CD14-positive monocyte (primary cell): ENCODE measurements around the gene SCP2. TPM values are rescaled to one million over a fixed set of nuclear protein-coding genes. Genes with fewer than 3 reads are reported as not detected.

Experiments used
- DNase-seq, 3 donors: peaks; one replicate each; pipeline ENCODE4 v3.0.0-alpha.2; 2011 to 2022
- H2AFZ ChIP-seq: 2 replicates; pipeline ENCODE4 v1.6.0; 2012; ENCODE audit warnings: mild to moderate bottlenecking, low read depth, low read length, inconsistent platforms; ENCODE audit not compliant: insufficient read depth, poor library complexity, severe bottlenecking
- H3K27ac ChIP-seq, 2 donors: 1 replicate in 1 of 2; 2 replicates in 1 of 2; pipeline ENCODE4 v1.5.1; 2012 to 2013; ENCODE audit warnings: low read length in 2 of 2, control low read depth in 1 of 2, inconsistent platforms in 1 of 2, low read depth in 1 of 2, mild to moderate bottlenecking in 1 of 2
- H3K27me3 ChIP-seq, 2 donors: one replicate each; pipeline versions ENCODE4 v1.6.0 to v1.6.1; 2011 to 2013; ENCODE audit warnings: low read length in 2 of 2; ENCODE audit not compliant: control insufficient read depth in 2 of 2, insufficient read depth in 2 of 2
- H3K36me3 ChIP-seq, 2 donors: replicated peaks in 1 of 2; 1 replicate in 1 of 2; 2 replicates in 1 of 2; pipeline versions ENCODE4 v1.5.1 to v1.6.1; 2012 to 2013; ENCODE audit warnings: low read length in 2 of 2, control low read depth in 1 of 2, inconsistent platforms in 1 of 2, mild to moderate bottlenecking in 1 of 2; ENCODE audit not compliant: insufficient read depth in 2 of 2, control insufficient read depth in 1 of 2
- H3K4me1 ChIP-seq, 2 donors: 1 replicate in 1 of 2; 2 replicates in 1 of 2; pipeline versions ENCODE4 v1.5.1 to v1.6.1; 2012 to 2013; ENCODE audit warnings: low read length in 2 of 2, control low read depth in 1 of 2, inconsistent platforms in 1 of 2, mild to moderate bottlenecking in 1 of 2, moderate library complexity in 1 of 2; ENCODE audit not compliant: insufficient read depth in 2 of 2, control insufficient read depth in 1 of 2
- H3K4me2 ChIP-seq: replicated peaks from 2 replicates; pipeline ENCODE3; 2012; ENCODE audit warnings: low read length, moderate library complexity, mild to moderate bottlenecking; ENCODE audit not compliant: poor library complexity, severe bottlenecking; ENCODE audit errors: extremely low read depth
- H3K4me3 ChIP-seq, 3 experiments: fragments of 200-600 bp in 1 of 3; sonication (generic) in 1 of 3; replicated peaks in 1 of 3; 1 replicate in 2 of 3; 2 replicates in 1 of 3; pipeline ENCODE4 v1.5.1; 2011 to 2013; ENCODE audit warnings: low read length in 3 of 3, mild to moderate bottlenecking in 3 of 3, control low read depth in 2 of 3, low read depth in 2 of 3, inconsistent platforms in 1 of 3, moderate library complexity in 1 of 3
- H3K79me2 ChIP-seq: 2 replicates; pipeline ENCODE4 v1.6.0; 2012; ENCODE audit warnings: mild to moderate bottlenecking, control low read depth, inconsistent platforms, low read length, moderate library complexity; ENCODE audit not compliant: insufficient read depth
- H3K9ac ChIP-seq: 2 replicates; pipeline ENCODE4 v1.6.0; 2017; ENCODE audit warnings: low read length, mild to moderate bottlenecking; ENCODE audit not compliant: insufficient read depth, poor library complexity, severe bottlenecking
- H3K9me3 ChIP-seq, 2 donors: replicated peaks in 1 of 2; 1 replicate in 1 of 2; 2 replicates in 1 of 2; pipeline versions ENCODE4 v1.5.1 to v1.6.1; 2012 to 2013; ENCODE audit warnings: low read length in 2 of 2, control low read depth in 1 of 2; ENCODE audit not compliant: control insufficient read depth in 1 of 2, insufficient read depth in 1 of 2
- H4K20me1 ChIP-seq: 2 replicates; pipeline ENCODE4 v1.6.0; 2012; ENCODE audit warnings: mild to moderate bottlenecking, low read length, control low read depth, moderate library complexity; ENCODE audit not compliant: insufficient read depth
- H3K27ac Mint-ChIP-seq, 7 donors: one replicate each; pipeline ENCODE4 v1.8.0; 2020; ENCODE audit warnings: mild to moderate bottlenecking in 7 of 7, mixed read lengths in 7 of 7, moderate library complexity in 6 of 7, inconsistent platforms in 2 of 7
- H3K27me3 Mint-ChIP-seq, 3 donors: one replicate each; pipeline ENCODE4 v1.8.0; 2021 to 2022; ENCODE audit warnings: low read depth in 3 of 3, mild to moderate bottlenecking in 3 of 3, mixed read lengths in 3 of 3, moderate library complexity in 3 of 3, inconsistent platforms in 1 of 3
- H3K36me3 Mint-ChIP-seq, 2 donors: one replicate each; pipeline ENCODE4 v1.8.0; 2020; ENCODE audit warnings: mixed read lengths in 2 of 2, inconsistent platforms in 1 of 2, mild to moderate bottlenecking in 1 of 2
- H3K4me1 Mint-ChIP-seq: one replicate; pipeline ENCODE4 v1.8.0; 2020; ENCODE audit warnings: mild to moderate bottlenecking, mixed read lengths
- H3K4me3 Mint-ChIP-seq, 2 donors: one replicate each; pipeline ENCODE4 v1.8.0; 2020; ENCODE audit warnings: mild to moderate bottlenecking in 2 of 2, mixed read lengths in 2 of 2, moderate library complexity in 1 of 2
- H3K9me3 Mint-ChIP-seq, 7 donors: one replicate each; pipeline ENCODE4 v1.8.0; 2020 to 2022; ENCODE audit warnings: mixed read lengths in 7 of 7, mild to moderate bottlenecking in 6 of 7, moderate library complexity in 6 of 7, inconsistent platforms in 2 of 7
- CTCF ChIP-seq: fragments of 200-600 bp; IDR thresholded peaks from one replicate; pipeline ENCODE4 v1.8.0; 2022; ENCODE audit warnings: antibody characterized with exemption, mild to moderate bottlenecking
- WGBS: methylation state at CpG from one replicate; pipeline ENCODE4 v1.1.5; 2013; ENCODE audit warnings: missing lambda C conversion rate; ENCODE audit not compliant: insufficient coverage; 5-methylcytosine and 5-hydroxymethylcytosine counted together
- intact Hi-C, 2 donors: fragments of 100-400 bp; cut with micrococcal nuclease; formaldehyde crosslinking; loops; one replicate each; pipeline versions ENCODE4 v1.15.0 to v1.15.1; 2023
- polyA plus RNA-seq, 3 donors: library from polyadenylated mRNA; depleted of rRNA in 1 of 3; unstranded in 2 of 3; stranded (reverse) in 1 of 3; fragments of 300-500 nt in 2 of 3; fragments of >200 nt in 1 of 3; fragmentation: Illumina TruSeq in 2 of 3; gene quantifications; 1 replicate in 2 of 3; 2 replicates in 1 of 3; pipeline ENCODE4 v1.2.3, GENCODE V29; 2012 to 2021

Gene SCP2
- polyA plus RNA-seq, 3 donors: 56.3 to 197 (median 156) TPM

GRCh38 chr1:53071167-53071865 is 144.2 kb downstream of the SCP2 start:
- TF ChIP-seq CTCF: no peak
- H3K4me2 ChIP-seq: no peak overlapping the region
- H2AFZ ChIP-seq: no peak overlapping the region
- no peaks in the 10 kb centered on the region for H3K27me3 Mint-ChIP-seq
- intact Hi-C loops: no loop called here
- 89% methylated on average over 13 of the region's 17 CpGs for WGBS
- H3K36me3 ChIP-seq: no peaks in the 10 kb centered on the region
- no peaks in the 10 kb centered on the region for H3K9me3 ChIP-seq
- no peak for DNase-seq
- H3K4me3 Mint-ChIP-seq: no peak overlapping the region
- peak overlapping the region in 1 of 7 donors; percentile 31 for H3K27ac Mint-ChIP-seq
- H3K4me1 ChIP-seq: no peaks in the 10 kb centered on the region
- H3K4me3 ChIP-seq: no peak overlapping the region
- H3K9me3 Mint-ChIP-seq: no peaks in the 10 kb centered on the region
- no peaks in the 10 kb centered on the region for H3K36me3 Mint-ChIP-seq
- H4K20me1 ChIP-seq: no peaks in the 10 kb centered on the region
- H3K9ac ChIP-seq: no peak overlapping the region
- no peak overlapping the region for H3K27ac ChIP-seq
- no peaks in the 10 kb centered on the region for H3K4me1 Mint-ChIP-seq
- H3K27me3 ChIP-seq: no peaks in the 10 kb centered on the region
- no peaks in the 10 kb centered on the region for H3K79me2 ChIP-seq

GRCh38 chr1:53071915-53072314 is 144.8 kb downstream of the SCP2 start:
- Histone ChIP-seq H3K36me3 (no peaks in the 10 kb centered on the region), H4K20me1 (no peaks in the 10 kb centered on the region), H3K27me3 (no peaks in the 10 kb centered on the region), H3K4me2 (no peak overlapping the region), H3K9ac (no peak overlapping the region), H2AFZ (no peak overlapping the region), H3K4me1 (no peaks in the 10 kb centered on the region), H3K9me3 (no peaks in the 10 kb centered on the region), H3K4me3 (no peak overlapping the region), H3K79me2 (no peaks in the 10 kb centered on the region), H3K27ac (no peak overlapping the region)
- no peak for DNase-seq
- Mint-ChIP-seq H3K4me3 (no peak overlapping the region), H3K4me1 (no peaks in the 10 kb centered on the region), H3K27ac (no peak overlapping the region), H3K27me3 (no peaks in the 10 kb centered on the region), H3K36me3 (no peaks in the 10 kb centered on the region), H3K9me3 (no peaks in the 10 kb centered on the region)
- WGBS: no CpG with 5 or more reads among the region's 1 CpG
- TF ChIP-seq CTCF: no peak
- intact Hi-C loops: no loop called here
